Erythroblast (primary cell): Measurements from ENCODE around the gene PRAMEF18.
"Not testable (repeated sequence)": the region's sequence is repeated elsewhere in the genome, so short reads cannot be mapped to it uniquely, and the experiment has no call there.

Experiments used
- GATA1 ChIP-seq: IDR thresholded peaks from 2 replicates; pipeline ENCODE4 v1.6.1; 2011; ENCODE audit warnings: low read depth, mild to moderate bottlenecking, control low read depth, low read length, moderate library complexity
- POLR2A ChIP-seq: IDR thresholded peaks from 2 replicates; pipeline ENCODE4 v1.6.1; 2011; ENCODE audit warnings: mild to moderate bottlenecking, low read length

- TF ChIP-seq POLR2A, GATA1: not testable (repeated sequence)
Measured at GRCh38 chr1:13234057-13234456, 8.1 kb upstream of the PRAMEF18 start.
